ENCODE measurements around the gene EYS.

The EYS gene

GRCh38 chr6:63734923-63735322 lies 1972.1 kb downstream of the EYS start:
- Histone ChIP-seq H3K4me3 (ENCODE audit: control insufficient read depth in 1 of 7, extremely low read depth in 1 of 7, insufficient read depth in 4 of 7, low read depth in 2 of 7, low read length in 6 of 7) (no peak overlapping the region), H3K36me3 (ENCODE audit: control insufficient read depth in 4 of 4, insufficient read depth in 4 of 4, low read length in 3 of 4) (peaks cover 0 to 3% (median 1%) of the 10 kb centered on the region in 4 experiments), H3K27me3 (replicated peaks in 2 of 5; ENCODE audit: control insufficient read depth in 4 of 5, insufficient read depth in 5 of 5, low read length in 4 of 5) (no peaks in the 10 kb centered on the region), H3K27ac (ENCODE audit: insufficient read depth in 1 of 2, low read depth in 1 of 2, low read length in 2 of 2, poor library complexity in 1 of 2, severe bottlenecking in 2 of 2) (no peak overlapping the region), H3K4me1 (ENCODE audit: control extremely low read depth in 1 of 4, control insufficient read depth in 4 of 4, insufficient read depth in 4 of 4, low read length in 3 of 4) (no peaks in the 10 kb centered on the region), H3K9me3 (ENCODE audit: control extremely low read depth in 1 of 5, control insufficient read depth in 4 of 5, insufficient read depth in 2 of 5, low read depth in 1 of 5, low read length in 4 of 5) (peaks cover 0 to 5% (median 2%) of the 10 kb centered on the region in 5 experiments)
- ChIA-PET CTCF (no interaction called here), POLR2A (no interaction called here)
- WGBS (ENCODE audit: insufficient coverage) = 100% methylated on average over 2 of the region's 3 CpGs
- no peak for DNase-seq

- no peaks in the 10 kb centered on the region for H3K27me3 ChIP-seq (replicated peaks in 2 of 5; ENCODE audit: control insufficient read depth in 4 of 5, insufficient read depth in 5 of 5, low read length in 4 of 5)
- 100% methylated on average over 1 of the region's 2 CpGs for WGBS (ENCODE audit: insufficient coverage)
- H3K36me3 ChIP-seq (ENCODE audit: control insufficient read depth in 4 of 4, insufficient read depth in 4 of 4, low read length in 3 of 4) = peaks cover 0 to 3% (median 1%) of the 10 kb centered on the region in 4 experiments
- no peak overlapping the region for H3K4me3 ChIP-seq (ENCODE audit: control insufficient read depth in 1 of 7, extremely low read depth in 1 of 7, insufficient read depth in 4 of 7, low read depth in 2 of 7, low read length in 6 of 7)
- ChIA-PET POLR2A (no interaction called here), CTCF (no interaction called here)
- no peak for DNase-seq
- H3K4me1 ChIP-seq (ENCODE audit: control extremely low read depth in 1 of 4, control insufficient read depth in 4 of 4, insufficient read depth in 4 of 4, low read length in 3 of 4) = no peaks in the 10 kb centered on the region
- H3K9me3 ChIP-seq (ENCODE audit: control extremely low read depth in 1 of 5, control insufficient read depth in 4 of 5, insufficient read depth in 2 of 5, low read depth in 1 of 5, low read length in 4 of 5) = peaks cover 0 to 5% (median 2%) of the 10 kb centered on the region in 5 experiments
- no peak overlapping the region for H3K27ac ChIP-seq (ENCODE audit: insufficient read depth in 1 of 2, low read depth in 1 of 2, low read length in 2 of 2, poor library complexity in 1 of 2, severe bottlenecking in 2 of 2)
Observed at GRCh38 chr6:63732336-63732735, 1974.7 kb downstream of the EYS start.

GRCh38 chr6:63731930-63732329 lies 1975.1 kb downstream of the EYS start:
- ChIA-PET POLR2A (no interaction called here), CTCF (no interaction called here)
- Histone ChIP-seq H3K4me3 (ENCODE audit: control insufficient read depth in 1 of 7, extremely low read depth in 1 of 7, insufficient read depth in 4 of 7, low read depth in 2 of 7, low read length in 6 of 7) (no peak overlapping the region), H3K27me3 (replicated peaks in 2 of 5; ENCODE audit: control insufficient read depth in 4 of 5, insufficient read depth in 5 of 5, low read length in 4 of 5) (no peaks in the 10 kb centered on the region), H3K4me1 (ENCODE audit: control extremely low read depth in 1 of 4, control insufficient read depth in 4 of 4, insufficient read depth in 4 of 4, low read length in 3 of 4) (no peaks in the 10 kb centered on the region), H3K36me3 (ENCODE audit: control insufficient read depth in 4 of 4, insufficient read depth in 4 of 4, low read length in 3 of 4) (peaks cover 0 to 3% (median 1%) of the 10 kb centered on the region in 4 experiments), H3K9me3 (ENCODE audit: control extremely low read depth in 1 of 5, control insufficient read depth in 4 of 5, insufficient read depth in 2 of 5, low read depth in 1 of 5, low read length in 4 of 5) (peaks cover 0 to 5% (median 2%) of the 10 kb centered on the region in 5 experiments), H3K27ac (ENCODE audit: insufficient read depth in 1 of 2, low read depth in 1 of 2, low read length in 2 of 2, poor library complexity in 1 of 2, severe bottlenecking in 2 of 2) (no peak overlapping the region)
- 100% methylated on average over 2 of the region's 3 CpGs for WGBS (ENCODE audit: insufficient coverage)
- DNase-seq = no peak

- no peaks in the 10 kb centered on the region for H3K36me3 ChIP-seq (ENCODE audit: control insufficient read depth in 4 of 4, insufficient read depth in 4 of 4, low read length in 3 of 4)
- H3K4me1 ChIP-seq (ENCODE audit: control extremely low read depth in 1 of 4, control insufficient read depth in 4 of 4, insufficient read depth in 4 of 4, low read length in 3 of 4) = no peaks in the 10 kb centered on the region
- H3K27ac ChIP-seq (ENCODE audit: insufficient read depth in 1 of 2, low read depth in 1 of 2, low read length in 2 of 2, poor library complexity in 1 of 2, severe bottlenecking in 2 of 2) = no peak overlapping the region
- DNase-seq = no peak
- ChIA-PET POLR2A (no interaction called here), CTCF (no interaction called here)
- H3K9me3 ChIP-seq (ENCODE audit: control extremely low read depth in 1 of 5, control insufficient read depth in 4 of 5, insufficient read depth in 2 of 5, low read depth in 1 of 5, low read length in 4 of 5) = no peaks in the 10 kb centered on the region
- no peak overlapping the region for H3K4me3 ChIP-seq (ENCODE audit: control insufficient read depth in 1 of 7, extremely low read depth in 1 of 7, insufficient read depth in 4 of 7, low read depth in 2 of 7, low read length in 6 of 7)
- H3K27me3 ChIP-seq (replicated peaks in 2 of 5; ENCODE audit: control insufficient read depth in 4 of 5, insufficient read depth in 5 of 5, low read length in 4 of 5) = no peaks in the 10 kb centered on the region
Observed at GRCh38 chr6:63730311-63730710, 1976.7 kb downstream of the EYS start.

- CTCF ChIA-PET = no interaction called here
- POLR2A ChIA-PET = no interaction called here
- no peak for DNase-seq
- no peaks in the 10 kb centered on the region for H3K9me3 ChIP-seq (ENCODE audit: control extremely low read depth in 1 of 5, control insufficient read depth in 4 of 5, insufficient read depth in 2 of 5, low read depth in 1 of 5, low read length in 4 of 5)
- H3K4me3 ChIP-seq (ENCODE audit: control insufficient read depth in 1 of 7, extremely low read depth in 1 of 7, insufficient read depth in 4 of 7, low read depth in 2 of 7, low read length in 6 of 7) = no peak overlapping the region
- no peaks in the 10 kb centered on the region for H3K4me1 ChIP-seq (ENCODE audit: control extremely low read depth in 1 of 4, control insufficient read depth in 4 of 4, insufficient read depth in 4 of 4, low read length in 3 of 4)
- no peak overlapping the region for H3K27ac ChIP-seq (ENCODE audit: insufficient read depth in 1 of 2, low read depth in 1 of 2, low read length in 2 of 2, poor library complexity in 1 of 2, severe bottlenecking in 2 of 2)
- no peaks in the 10 kb centered on the region for H3K36me3 ChIP-seq (ENCODE audit: control insufficient read depth in 4 of 4, insufficient read depth in 4 of 4, low read length in 3 of 4)
- H3K27me3 ChIP-seq (replicated peaks in 2 of 5; ENCODE audit: control insufficient read depth in 4 of 5, insufficient read depth in 5 of 5, low read length in 4 of 5) = no peaks in the 10 kb centered on the region
Observed at GRCh38 chr6:63724721-63725120, 1982.3 kb downstream of the EYS start.

- Histone ChIP-seq H3K4me1 (ENCODE audit: control extremely low read depth in 1 of 4, control insufficient read depth in 4 of 4, insufficient read depth in 4 of 4, low read length in 3 of 4) (no peaks in the 10 kb centered on the region), H3K4me3 (ENCODE audit: control insufficient read depth in 1 of 7, extremely low read depth in 1 of 7, insufficient read depth in 4 of 7, low read depth in 2 of 7, low read length in 6 of 7) (no peak overlapping the region), H3K27ac (ENCODE audit: insufficient read depth in 1 of 2, low read depth in 1 of 2, low read length in 2 of 2, poor library complexity in 1 of 2, severe bottlenecking in 2 of 2) (no peak overlapping the region), H3K27me3 (replicated peaks in 2 of 5; ENCODE audit: control insufficient read depth in 4 of 5, insufficient read depth in 5 of 5, low read length in 4 of 5) (no peaks in the 10 kb centered on the region), H3K36me3 (ENCODE audit: control insufficient read depth in 4 of 4, insufficient read depth in 4 of 4, low read length in 3 of 4) (peaks cover 0 to 3% (median 0%) of the 10 kb centered on the region in 4 experiments), H3K9me3 (ENCODE audit: control extremely low read depth in 1 of 5, control insufficient read depth in 4 of 5, insufficient read depth in 2 of 5, low read depth in 1 of 5, low read length in 4 of 5) (no peaks in the 10 kb centered on the region)
- CTCF ChIA-PET = no interaction called here
- DNase-seq = no peak
- WGBS (ENCODE audit: insufficient coverage) = 100% methylated on average over 1 of the region's 1 CpG
- POLR2A ChIA-PET = no interaction called here
Observed at GRCh38 chr6:63721181-63721580, 1985.8 kb downstream of the EYS start.

GRCh38 chr6:63716169-63716568 lies 1990.9 kb downstream of the EYS start:
- 100% methylated on average over 1 of the region's 2 CpGs for WGBS (ENCODE audit: insufficient coverage)
- H3K36me3 ChIP-seq (ENCODE audit: control insufficient read depth in 4 of 4, insufficient read depth in 4 of 4, low read length in 3 of 4) = peaks cover 8 to 31% (median 24%) of the 10 kb centered on the region in 4 experiments

More at GRCh38 chr6:63716169-63716568, 1990.9 kb downstream of the EYS start:
- Histone ChIP-seq H3K27ac (ENCODE audit: insufficient read depth in 1 of 2, low read depth in 1 of 2, low read length in 2 of 2, poor library complexity in 1 of 2, severe bottlenecking in 2 of 2) (no peak overlapping the region), H3K9me3 (ENCODE audit: control extremely low read depth in 1 of 5, control insufficient read depth in 4 of 5, insufficient read depth in 2 of 5, low read depth in 1 of 5, low read length in 4 of 5) (no peaks in the 10 kb centered on the region), H3K27me3 (replicated peaks in 2 of 5; ENCODE audit: control insufficient read depth in 4 of 5, insufficient read depth in 5 of 5, low read length in 4 of 5) (no peaks in the 10 kb centered on the region), H3K4me3 (ENCODE audit: control insufficient read depth in 1 of 7, extremely low read depth in 1 of 7, insufficient read depth in 4 of 7, low read depth in 2 of 7, low read length in 6 of 7) (no peak overlapping the region), H3K4me1 (ENCODE audit: control extremely low read depth in 1 of 4, control insufficient read depth in 4 of 4, insufficient read depth in 4 of 4, low read length in 3 of 4) (no peaks in the 10 kb centered on the region)
- no peak for DNase-seq
- CTCF ChIA-PET = no interaction called here
- POLR2A ChIA-PET = no interaction called here
